Suppressor macrophage treated with lipopolysaccharide for 1 hour (primary cell): ENCODE data around the gene TRIOBP.
A peak's percentile ranks its signal among the peaks of the same experiment; 100 is the strongest.

ENCODE experiments used
- DNase-seq, 3 donors: peaks; one replicate each; pipeline ENCODE4 v3.0.0-alpha.2; 2020 to 2022

Gene TRIOBP

DNA sequence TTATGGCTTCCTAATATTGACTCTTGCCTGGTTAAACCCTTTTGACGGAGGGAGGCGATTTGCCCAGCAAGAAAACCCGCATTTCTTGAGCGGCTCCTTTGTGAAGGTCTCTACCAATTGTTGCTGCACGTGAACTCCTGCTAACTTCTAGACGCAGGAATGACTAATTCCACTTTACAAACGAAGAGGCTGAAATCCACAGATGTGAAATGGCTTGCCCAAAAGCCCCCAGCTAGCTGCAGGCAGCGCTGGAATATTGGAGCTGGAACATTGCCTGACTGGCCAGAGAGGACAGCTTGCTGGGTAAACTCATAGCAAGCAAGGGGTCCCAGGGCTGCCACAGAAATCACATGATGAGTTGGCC is 111.4 kb downstream of the TRIOBP start:
- DNase-seq, result peak in 1 of 3 donors; percentile 29

DNA sequence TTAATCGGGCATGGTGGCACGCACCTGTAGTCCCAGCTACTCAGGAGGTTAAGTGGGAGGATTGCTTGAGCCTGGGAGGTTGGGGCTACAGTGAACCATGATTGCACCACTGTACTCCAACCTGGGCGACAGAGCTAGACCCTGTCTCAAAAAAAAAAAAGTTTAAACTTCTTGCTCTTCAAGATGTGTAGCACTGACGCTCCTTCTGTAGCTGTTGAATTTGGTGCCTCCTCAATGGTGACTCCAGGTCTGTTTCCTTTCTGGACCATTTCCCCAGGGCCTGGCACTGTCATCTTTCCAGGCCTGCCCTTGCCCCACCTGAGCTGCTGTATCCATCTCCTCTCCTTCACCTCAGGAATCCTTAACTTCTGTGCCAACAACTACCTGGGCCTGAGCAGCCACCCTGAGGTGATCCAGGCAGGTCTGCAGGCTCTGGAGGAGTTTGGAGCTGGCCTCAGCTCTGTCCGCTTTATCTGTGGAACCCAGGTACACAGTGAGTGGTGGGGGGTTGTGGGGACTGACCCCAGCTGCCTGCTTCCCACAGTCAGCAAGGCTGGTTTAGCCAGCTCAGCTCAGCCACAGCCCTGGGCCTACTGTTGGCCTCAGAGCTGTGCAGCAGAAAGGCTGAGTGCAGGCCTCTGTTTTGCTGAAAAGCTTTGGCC is 113.0 kb downstream of the TRIOBP start:
- DNase-seq, result no peak

DNA sequence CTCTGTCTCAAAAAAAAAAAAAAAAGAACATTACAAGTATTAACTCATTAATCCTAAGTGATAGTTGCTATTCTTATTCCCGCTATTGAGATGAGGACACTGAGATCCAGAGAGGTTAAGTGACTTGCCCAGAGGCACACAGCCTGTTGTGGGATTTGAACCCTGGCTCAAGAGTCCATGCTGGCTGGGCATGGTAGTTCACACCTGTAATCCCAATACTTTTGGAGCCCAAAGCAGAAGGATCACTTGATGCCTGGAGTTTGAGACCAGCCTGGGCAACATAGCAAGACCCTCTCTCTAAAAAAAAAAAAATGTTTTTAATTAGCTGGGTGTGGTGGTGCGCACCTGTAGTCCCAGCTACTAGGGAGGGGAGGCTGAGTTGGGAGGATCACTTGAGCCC is 115.0 kb downstream of the TRIOBP start:
- no peak for DNase-seq

DNA sequence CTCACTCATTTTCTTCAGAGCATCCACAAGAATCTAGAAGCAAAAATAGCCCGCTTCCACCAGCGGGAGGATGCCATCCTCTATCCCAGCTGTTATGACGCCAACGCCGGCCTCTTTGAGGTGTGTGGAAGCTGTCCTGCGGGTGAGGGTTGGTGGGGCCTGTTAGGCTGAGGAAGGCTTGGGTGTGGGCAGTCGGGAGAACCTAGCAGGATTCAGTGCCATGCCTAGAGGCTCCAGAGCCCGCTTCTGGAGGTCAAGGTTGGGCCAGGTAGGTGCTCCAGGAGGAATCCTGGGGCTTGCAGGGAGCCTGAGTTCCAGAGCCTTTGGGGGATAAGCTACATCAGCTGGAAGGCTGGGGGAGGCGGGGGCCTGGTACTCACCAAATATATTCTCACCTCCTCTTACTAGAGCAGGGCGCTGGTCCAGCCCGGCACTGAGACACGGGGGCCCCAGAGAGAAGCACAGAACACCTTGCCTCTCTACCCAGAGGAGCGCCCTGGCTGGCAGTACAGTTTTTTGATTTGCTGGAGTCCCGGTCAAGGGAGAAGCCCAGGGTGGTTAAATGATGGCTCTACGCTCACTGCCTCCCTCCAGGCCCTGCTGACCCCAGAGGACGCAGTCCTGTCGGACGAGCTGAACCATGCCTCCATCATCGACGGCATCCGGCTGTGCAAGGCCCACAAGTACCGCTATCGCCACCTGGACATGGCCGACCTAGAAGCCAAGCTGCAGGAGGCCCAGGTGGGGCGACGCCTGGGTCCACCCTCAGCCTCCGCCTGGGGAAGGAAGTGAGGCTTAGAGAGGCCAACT is 116.2 kb downstream of the TRIOBP start:
- no peak for DNase-seq

DNA sequence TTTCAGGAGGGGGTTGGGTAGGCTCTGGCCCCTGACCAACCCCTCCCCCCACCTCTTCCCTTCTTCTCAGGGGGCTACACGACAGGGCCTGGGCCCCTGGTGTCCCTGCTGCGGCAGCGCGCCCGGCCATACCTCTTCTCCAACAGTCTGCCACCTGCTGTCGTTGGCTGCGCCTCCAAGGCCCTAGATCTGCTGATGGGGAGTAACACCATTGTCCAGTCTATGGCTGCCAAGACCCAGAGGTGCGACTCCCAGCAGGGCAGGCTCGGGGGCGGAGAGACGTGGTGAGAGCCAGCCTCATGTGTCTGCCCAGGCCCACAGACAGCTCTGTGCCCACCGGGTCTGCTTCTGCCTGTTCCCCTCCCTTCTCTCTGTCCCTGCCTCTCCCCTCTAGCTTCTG is 118.7 kb downstream of the TRIOBP start:
- DNase-seq, result no peak

DNA sequence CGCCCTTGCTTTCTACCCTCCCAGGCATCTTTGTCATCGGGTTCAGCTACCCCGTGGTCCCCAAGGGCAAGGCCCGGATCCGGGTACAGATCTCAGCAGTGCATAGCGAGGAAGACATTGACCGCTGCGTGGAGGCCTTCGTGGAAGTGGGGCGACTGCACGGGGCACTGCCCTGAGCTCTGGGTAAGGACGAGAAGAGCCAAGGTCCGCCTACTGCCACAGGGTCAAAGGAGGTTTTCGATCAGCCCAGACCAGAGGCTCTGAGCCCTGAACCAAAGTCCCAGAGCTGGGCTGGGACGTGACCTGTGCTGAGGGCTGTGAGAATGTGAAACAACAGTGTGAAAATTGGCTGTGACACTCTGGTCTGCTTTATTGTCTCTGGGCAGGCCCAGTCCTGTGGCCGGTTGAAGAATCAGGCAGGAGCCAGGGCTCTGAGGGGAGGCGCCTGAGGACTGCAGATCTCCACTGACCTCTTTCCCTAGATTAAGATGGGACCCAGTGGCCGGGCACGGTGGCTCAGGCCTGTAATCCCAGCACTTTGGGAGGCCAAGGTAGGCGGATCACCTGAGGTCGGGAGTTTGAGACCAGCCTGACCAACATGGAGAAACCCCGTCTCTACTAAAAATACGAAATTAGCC is 119.8 kb downstream of the TRIOBP start:
- no peak for DNase-seq

DNA sequence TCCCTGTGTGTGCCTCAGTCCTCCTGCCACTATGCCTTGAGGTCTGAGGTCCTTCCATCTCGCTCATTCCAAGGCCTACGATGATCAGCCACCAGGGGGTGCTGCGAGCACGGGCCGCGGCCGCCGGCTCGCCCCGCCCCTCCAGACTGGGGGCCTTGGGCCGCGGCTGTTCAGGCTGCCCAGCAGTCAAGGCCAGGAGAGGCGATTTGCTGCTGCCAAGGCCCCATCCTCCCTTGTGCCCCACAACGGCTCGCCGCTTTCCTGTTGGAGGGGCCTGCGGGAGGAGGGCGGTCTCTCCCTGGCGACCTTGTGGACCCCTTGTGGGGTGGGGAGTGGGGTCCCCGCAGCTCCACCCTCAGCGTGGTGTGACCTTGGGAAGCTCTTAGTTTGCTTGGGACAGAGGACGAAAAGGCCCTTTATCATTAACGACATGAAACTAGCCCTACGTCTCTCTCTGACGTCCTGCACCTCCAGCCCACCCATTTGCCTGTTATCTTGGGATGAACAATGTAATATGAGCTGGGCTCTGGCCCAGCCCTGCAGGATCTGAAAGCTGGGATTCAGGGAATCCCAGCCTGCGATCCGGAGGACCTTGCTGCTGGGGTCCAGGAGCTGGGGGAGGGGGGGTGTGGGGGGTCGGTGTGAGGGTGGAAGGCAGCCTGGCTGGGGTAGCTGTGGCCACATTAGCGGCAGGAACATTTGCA is 121.0 kb downstream of the TRIOBP start:
- DNase-seq, result peak; percentile 81 to 93 (median 90)

DNA sequence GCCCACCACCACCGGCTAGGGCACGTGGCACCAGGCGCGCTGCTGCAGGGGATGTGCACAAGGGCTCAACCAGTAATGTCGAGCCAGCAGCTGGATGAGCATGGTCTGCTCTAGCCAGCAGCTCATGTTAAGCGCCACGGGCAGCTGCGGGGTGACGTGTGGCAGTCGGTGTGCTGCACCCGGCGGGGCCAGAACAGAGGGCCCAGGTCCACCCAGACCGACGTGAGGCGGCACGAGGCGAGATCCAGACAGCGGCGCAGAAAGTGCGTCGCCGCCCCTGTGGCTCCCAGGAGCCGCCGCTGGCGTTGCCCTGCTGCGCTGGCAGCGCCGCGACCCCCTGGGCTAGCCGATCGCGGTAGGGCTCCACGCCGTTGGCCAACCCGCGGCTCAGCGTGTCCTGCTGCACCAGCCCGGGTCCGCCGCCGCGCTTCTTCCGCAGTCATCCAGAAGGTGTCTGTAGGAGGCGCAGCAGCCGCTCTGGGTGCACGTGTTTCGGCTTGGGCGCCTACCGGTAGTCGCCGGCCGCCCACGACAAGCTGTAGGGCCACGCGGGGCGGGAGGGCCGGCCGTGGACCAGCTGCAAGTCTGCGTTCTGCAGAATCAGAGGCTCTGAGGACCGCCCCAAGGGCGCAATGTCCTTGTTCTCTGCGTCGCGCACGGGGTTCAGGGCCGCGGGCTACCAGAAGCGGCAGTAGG is 121.7 kb downstream of the TRIOBP start:
- DNase-seq, result peak; percentile 74 to 89 (median 80)

DNA sequence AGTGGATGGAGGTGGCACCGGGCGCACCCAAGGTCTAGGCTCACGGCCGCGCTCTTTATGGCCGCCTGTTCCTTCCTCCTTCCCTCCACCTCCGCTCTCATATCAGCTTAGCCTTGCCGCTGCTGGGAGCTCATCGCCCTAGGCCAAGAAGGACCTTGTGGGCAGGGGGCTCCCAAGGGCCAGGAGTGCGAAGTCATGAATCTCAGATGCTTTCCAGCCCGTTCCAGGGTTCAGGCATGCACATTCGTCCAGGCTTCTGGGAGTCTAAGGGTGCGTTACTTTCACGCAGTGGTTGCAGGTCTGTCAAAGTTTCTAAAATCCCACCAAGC is 122.2 kb downstream of the TRIOBP start:
- DNase-seq, result no peak

DNA sequence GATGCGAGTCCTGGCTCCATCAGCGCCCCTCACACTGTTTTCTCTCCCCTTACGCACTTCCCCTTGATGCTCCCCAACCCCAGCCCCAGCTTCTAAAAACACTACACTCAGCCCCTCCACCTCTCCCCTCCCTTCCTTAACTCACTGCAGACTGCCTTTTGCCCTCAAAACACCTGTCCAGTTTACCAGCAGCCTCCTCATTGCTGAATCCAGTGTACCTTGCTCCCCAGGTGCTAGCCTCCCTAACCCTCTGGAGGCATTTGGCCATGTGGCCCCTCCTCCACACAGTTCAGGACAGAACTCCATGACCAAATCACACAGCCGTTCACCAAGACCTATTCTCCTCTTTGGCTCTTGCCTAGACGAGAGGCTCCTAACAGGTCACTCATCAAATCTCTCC is 123.5 kb downstream of the TRIOBP start:
- DNase-seq, result no peak

DNA sequence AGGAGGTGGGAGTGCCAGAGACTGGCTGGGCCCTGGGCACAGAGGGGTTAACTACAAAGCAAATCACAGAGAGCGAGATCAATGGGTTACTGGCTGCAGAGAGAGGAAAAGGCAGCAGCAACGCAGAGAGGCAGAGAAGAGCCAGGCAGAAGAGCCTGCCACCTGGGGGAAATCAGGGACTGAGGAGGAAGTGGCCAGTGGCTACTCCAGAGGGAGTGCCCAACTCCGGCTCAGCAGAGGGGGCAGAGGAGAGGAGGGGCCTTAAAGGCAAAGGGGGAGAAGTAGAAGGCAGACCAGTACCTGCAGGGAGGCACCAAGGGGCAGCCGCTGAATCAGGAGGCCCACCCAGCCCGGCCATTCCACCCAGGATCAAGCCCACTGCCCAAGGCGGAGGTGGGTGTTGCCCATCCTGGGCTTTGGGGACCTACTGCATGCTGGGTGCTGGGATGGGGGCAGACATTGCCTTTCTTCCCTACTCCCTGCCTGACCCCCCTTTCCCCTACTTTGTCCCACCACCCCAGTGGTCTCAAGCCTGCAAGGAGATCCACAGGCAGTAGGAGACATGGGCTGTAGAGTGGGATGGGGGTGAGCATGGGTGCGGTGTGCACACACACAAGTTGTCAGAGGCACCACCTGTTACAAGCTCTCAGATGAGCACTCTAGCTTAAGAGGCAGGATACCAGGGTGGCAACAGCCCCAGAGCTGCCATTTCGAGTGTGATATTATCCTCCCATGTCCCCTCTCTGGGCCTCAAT is 125.4 kb downstream of the TRIOBP start:
- no peak for DNase-seq

DNA sequence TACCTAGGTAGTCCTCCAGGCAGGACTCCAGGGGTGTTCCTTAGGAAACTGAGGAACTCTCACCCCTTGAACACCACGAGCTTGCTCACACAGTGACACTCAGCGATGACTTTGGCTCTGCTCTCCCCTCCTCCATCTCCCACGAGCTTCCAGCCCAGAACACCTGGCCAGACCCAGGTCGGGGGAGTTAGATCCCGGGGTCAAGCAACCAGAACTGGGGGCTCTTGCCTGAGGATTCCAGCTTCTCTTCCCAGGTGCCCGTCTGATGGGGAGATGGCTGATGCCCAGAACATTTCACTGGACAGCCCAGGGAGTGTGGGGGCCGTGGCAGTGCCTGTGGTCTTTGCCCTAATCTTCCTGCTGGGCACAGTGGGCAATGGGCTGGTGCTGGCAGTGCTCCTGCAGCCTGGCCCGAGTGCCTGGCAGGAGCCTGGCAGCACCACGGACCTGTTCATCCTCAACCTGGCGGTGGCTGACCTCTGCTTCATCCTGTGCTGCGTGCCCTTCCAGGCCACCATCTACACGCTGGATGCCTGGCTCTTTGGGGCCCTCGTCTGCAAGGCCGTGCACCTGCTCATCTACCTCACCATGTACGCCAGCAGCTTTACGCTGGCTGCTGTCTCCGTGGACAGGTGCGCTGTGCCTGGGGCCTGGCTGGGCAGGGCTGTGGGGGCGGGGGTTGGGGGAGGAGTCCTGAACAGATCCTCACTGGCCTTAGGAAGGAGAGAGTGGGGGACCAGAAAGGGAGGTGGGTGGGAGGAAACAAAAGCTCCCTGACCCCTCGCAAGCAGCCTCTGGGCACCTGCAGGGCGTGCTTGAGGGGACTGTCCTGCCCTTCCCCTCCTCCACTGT is 126.5 kb downstream of the TRIOBP start, which contains the start of gene GALR3:
Gene GALR3 (plus strand): TSS at position 249 of the 852 bp plus-strand sequence. CDS start 25 bp downstream, at position 274.
- DNase-seq, result no peak

DNA sequence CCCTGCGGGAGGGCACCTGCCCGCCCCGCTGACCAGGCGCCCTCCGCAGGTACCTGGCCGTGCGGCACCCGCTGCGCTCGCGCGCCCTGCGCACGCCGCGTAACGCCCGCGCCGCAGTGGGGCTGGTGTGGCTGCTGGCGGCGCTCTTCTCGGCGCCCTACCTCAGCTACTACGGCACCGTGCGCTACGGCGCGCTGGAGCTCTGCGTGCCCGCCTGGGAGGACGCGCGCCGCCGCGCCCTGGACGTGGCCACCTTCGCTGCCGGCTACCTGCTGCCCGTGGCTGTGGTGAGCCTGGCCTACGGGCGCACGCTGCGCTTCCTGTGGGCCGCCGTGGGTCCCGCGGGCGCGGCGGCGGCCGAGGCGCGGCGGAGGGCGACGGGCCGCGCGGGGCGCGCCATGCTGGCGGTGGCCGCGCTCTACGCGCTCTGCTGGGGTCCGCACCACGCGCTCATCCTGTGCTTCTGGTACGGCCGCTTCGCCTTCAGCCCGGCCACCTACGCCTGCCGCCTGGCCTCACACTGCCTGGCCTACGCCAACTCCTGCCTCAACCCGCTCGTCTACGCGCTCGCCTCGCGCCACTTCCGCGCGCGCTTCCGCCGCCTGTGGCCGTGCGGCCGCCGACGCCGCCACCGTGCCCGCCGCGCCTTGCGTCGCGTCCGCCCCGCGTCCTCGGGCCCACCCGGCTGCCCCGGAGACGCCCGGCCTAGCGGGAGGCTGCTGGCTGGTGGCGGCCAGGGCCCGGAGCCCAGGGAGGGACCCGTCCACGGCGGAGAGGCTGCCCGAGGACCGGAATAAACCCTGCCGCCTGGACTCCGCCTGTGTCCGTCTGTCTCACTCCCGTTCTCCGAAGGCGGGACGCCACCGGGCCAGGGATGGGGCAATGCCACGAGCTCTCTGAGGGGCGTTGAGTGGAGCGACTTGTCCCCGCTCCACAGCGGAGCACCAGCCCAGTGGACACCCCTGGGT is 128.1 kb downstream of the TRIOBP start:
- peak in 2 of 3 donors; percentile 50 to 57 for DNase-seq
